Type B pancreatic cell (in vitro differentiated cells): Measurements from ENCODE around the gene IFT27. TPM values are rescaled to one million over a fixed set of nuclear protein-coding genes. Genes with fewer than 3 reads are reported as not detected.
"Not testable (repeated sequence)": the region's sequence is repeated elsewhere in the genome, so short reads cannot be mapped to it uniquely, and the experiment has no call there.

ENCODE experiments used
- DNase-seq: peaks from one replicate; pipeline ENCODE4 v3.0.0; 2021; ENCODE audit warnings: mixed read lengths; ENCODE audit not compliant: unreplicated experiment; ENCODE audit errors: extremely low spot score
- H3K27ac Mint-ChIP-seq: 2 replicates; pipeline ENCODE4 v1.8.0; 2021; ENCODE audit warnings: mild to moderate bottlenecking, mixed read lengths
- H3K27me3 Mint-ChIP-seq: 2 replicates; pipeline ENCODE4 v1.8.0; 2021; ENCODE audit warnings: mixed read lengths
- H3K36me3 Mint-ChIP-seq: 2 replicates; pipeline ENCODE4 v1.8.0; 2021; ENCODE audit warnings: mixed read lengths
- H3K4me1 Mint-ChIP-seq: one replicate; pipeline ENCODE4 v1.8.0; 2021; ENCODE audit warnings: mixed read lengths; ENCODE audit not compliant: unreplicated experiment
- H3K4me3 Mint-ChIP-seq: 2 replicates; pipeline ENCODE4 v1.8.0; 2021; ENCODE audit warnings: mild to moderate bottlenecking, mixed read lengths
- H3K9me3 Mint-ChIP-seq: 2 replicates; pipeline ENCODE4 v1.8.0; 2021; ENCODE audit warnings: mixed read lengths
- CTCF ChIP-seq: fragments of 200-600 bp; sonication (generic); conservative IDR thresholded peaks from 2 replicates; pipeline ENCODE4 v1.5.0; 2021; ENCODE audit warnings: antibody characterized with exemption, mild to moderate bottlenecking
- total RNA-seq: library from RNA; stranded (reverse); gene quantifications from 2 replicates; pipeline ENCODE4 v1.2.1, GENCODE V29; 2021; ENCODE audit warnings: low replicate concordance

The IFT27 gene
- total RNA-seq, 1 donor from 2014 or later, result 46.6 TPM

DNA sequence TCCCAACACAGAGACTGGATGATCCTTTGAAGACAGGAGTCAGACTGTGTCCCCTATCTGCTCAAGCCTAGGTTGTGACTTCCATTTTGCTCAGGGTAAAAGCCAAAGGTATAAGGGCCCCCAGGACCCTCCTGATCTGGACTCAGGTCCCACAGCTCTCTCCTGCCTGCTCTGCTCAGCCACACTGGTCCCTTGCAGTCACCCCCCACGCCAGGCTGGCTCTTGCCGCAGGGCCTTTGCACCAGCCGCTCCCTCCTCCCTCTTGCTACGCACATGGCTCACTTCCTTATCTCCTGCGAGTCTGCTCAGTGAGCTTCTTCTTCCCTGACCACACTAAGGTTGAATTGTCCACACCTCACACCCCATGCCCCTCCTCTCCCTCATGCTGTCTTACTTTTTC lies 44.0 kb downstream of the IFT27 start:
- no peaks in the 10 kb centered on the region for H3K9me3 Mint-ChIP-seq
- H3K4me3 Mint-ChIP-seq, result no peak overlapping the region
- no peak overlapping the region for H3K27ac Mint-ChIP-seq
- H3K4me1 Mint-ChIP-seq, result no peaks in the 10 kb centered on the region
- H3K27me3 Mint-ChIP-seq, result peaks cover 62% of the 10 kb centered on the region
- DNase-seq, result peak; percentile 55
- no peaks in the 10 kb centered on the region for H3K36me3 Mint-ChIP-seq
- no peak for TF ChIP-seq CTCF

DNA sequence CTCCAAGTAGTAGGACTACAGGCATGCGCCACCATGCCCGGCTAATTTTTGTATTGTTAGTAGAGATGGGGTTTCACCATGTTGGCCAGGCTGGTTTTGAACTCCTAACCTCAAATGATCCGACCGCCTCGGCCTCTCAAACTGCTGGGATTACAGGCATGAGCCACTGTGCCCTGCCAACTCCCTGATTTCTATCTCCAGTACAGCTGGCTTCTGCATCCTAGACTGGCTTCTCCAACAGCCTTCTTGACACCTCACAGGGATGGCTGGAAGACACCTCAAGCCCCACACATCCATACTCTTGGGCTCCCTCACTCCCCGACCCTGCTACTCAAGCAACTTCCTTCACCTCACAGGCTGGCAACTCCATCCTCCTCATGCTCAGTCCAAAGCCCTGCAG lies 44.6 kb downstream of the IFT27 start:
- H3K27ac Mint-ChIP-seq, H3K9me3 Mint-ChIP-seq, H3K4me3 Mint-ChIP-seq, H3K36me3 Mint-ChIP-seq, H3K4me1 Mint-ChIP-seq: not testable (repeated sequence)
- DNase-seq, result peak; percentile 44
- peaks cover 60% of the 10 kb centered on the region for H3K27me3 Mint-ChIP-seq

DNA sequence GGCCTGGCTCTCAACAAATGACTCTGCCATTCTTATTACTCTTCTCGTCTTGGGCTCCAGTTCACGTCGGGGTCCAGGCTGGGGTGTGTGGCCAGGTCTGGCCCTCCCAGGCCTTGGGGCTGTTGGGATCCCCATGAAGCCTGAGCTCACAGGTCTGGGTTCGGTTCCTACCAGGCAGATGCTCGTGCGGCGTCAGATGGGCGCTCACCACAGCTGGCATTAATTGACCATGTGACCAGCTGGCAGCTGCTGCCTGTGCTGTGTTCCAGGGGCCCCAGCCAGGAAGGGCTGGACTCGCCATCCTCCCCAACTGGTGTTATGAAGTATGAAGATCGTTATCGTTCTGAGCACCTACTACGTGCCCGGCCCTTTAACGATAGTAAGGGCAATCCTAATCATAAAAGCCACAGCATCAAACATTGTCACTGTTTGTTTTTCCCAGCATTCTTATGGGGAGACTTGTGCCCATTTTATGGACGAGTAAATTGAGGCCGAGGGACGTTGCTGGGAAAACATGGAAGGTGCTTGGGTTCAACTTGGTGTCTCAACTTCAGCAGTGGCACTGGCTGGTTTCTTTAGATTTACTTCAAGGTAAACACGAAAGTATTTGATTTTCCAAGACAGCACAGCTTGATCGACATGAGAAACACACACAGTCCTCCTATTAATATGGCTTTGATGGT lies 45.6 kb downstream of the IFT27 start:
- no peaks in the 10 kb centered on the region for H3K36me3 Mint-ChIP-seq
- H3K4me3 Mint-ChIP-seq, result no peak overlapping the region
- TF ChIP-seq CTCF, result no peak
- DNase-seq, result peak; percentile 54
- H3K9me3 Mint-ChIP-seq, result no peaks in the 10 kb centered on the region
- peaks cover 67% of the 10 kb centered on the region for H3K27me3 Mint-ChIP-seq
- H3K27ac Mint-ChIP-seq, result no peak overlapping the region
- H3K4me1 Mint-ChIP-seq, result no peaks in the 10 kb centered on the region

DNA sequence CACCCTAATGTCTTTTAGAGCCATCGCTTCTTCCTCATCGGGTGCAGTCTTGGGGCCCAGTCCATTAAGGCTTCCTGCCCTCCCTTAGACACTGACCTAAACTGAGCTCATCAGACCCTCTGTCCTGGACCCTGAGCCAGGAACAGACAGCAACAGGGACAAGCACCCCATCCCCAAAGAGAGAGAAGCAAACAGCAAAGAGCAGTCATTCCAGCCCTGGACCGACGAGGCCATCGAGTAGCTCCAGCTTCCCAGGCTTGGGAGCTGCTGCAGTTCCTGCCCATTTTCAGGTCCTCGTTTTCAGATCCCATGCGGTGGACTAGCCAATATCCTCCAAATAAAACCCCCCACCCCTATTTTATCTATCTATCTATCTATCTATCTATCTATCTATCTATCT lies 46.6 kb downstream of the IFT27 start:
- H3K9me3 Mint-ChIP-seq, result no peaks in the 10 kb centered on the region
- TF ChIP-seq CTCF, result no peak
- H3K4me3 Mint-ChIP-seq, result no peak overlapping the region
- no peaks in the 10 kb centered on the region for H3K4me1 Mint-ChIP-seq
- no peak for DNase-seq
- no peaks in the 10 kb centered on the region for H3K36me3 Mint-ChIP-seq
- H3K27me3 Mint-ChIP-seq, result peaks cover 67% of the 10 kb centered on the region
- no peak overlapping the region for H3K27ac Mint-ChIP-seq

DNA sequence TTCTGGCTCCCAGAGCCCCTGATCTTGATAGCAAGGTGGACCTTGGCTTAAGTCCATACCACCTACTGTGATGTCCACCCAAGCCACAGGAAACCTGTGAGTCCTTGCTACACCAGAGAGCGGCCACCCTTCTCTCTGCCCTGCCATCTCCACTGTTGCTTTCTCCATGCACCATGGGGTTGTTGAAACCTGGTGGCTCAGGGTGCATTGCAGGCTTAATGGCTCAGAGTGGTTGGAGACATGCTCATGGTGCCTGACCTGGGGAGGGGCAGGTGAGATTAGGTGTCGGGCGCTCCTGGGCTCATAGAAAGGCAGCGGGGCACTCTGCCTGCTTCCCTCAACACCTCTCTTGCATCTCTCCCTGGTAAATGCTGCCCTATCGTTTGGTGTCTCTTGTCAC lies 47.4 kb downstream of the IFT27 start:
- Mint-ChIP-seq H3K27me3 (peaks cover 64% of the 10 kb centered on the region), H3K4me1 (no peaks in the 10 kb centered on the region), H3K27ac (no peak overlapping the region), H3K9me3 (no peaks in the 10 kb centered on the region), H3K4me3 (no peak overlapping the region), H3K36me3 (no peaks in the 10 kb centered on the region)
- no peak for TF ChIP-seq CTCF
- peak; percentile 40 for DNase-seq

DNA sequence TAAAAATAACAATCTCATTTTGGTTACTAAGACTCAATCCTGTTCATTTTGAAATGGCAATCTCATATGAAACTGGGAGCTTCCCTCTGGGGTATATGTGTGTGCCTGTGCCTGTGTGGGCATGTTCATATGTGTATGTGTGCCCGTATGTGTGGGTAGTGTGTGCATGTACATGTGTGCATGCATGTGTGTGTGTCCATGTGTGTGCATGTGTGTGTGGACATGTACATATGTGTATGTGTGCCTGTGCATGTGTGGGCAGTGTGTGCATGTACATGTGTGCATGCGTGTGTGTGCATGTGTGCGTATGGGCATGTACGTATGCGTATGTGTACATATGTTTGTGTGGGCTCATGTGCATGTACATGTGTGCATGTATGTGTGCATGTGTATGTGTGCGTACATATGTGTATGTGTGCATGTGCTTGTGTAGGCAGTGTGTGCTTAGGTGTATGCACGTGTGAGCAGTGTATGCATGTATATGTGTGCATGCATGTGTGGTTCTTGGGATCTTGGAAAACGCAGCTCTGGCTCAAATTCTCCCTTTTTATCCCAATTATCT lies 47.9 kb downstream of the IFT27 start:
- H3K4me3 Mint-ChIP-seq, result no peak overlapping the region
- no peak overlapping the region for H3K27ac Mint-ChIP-seq
- DNase-seq, result peak; percentile 13
- no peaks in the 10 kb centered on the region for H3K9me3 Mint-ChIP-seq
- H3K4me1 Mint-ChIP-seq, result no peaks in the 10 kb centered on the region
- H3K36me3 Mint-ChIP-seq, result no peaks in the 10 kb centered on the region
- H3K27me3 Mint-ChIP-seq, result peaks cover 63% of the 10 kb centered on the region
- no peak for TF ChIP-seq CTCF
